ENCODE data around the gene NELFB. TPM values are rescaled to one million over a fixed set of nuclear protein-coding genes. Genes with fewer than 3 reads are reported as not detected.

Gene NELFB
- polyA plus RNA-seq, 1 donor from 2014 or later = 64.7 TPM

- no peaks in the 10 kb centered on the region for H3K27me3 ChIP-seq (ENCODE audit: insufficient read depth, low read depth, low read length)
- H2AFZ ChIP-seq (ENCODE audit: low read depth, low read length) = no peak overlapping the region
- TF ChIP-seq CTCF (IDR thresholded peaks at IDR 0.05; ENCODE audit: poor library complexity, severe bottlenecking) (no peak), POLR2AphosphoS5 (IDR thresholded peaks at IDR 0.05) (no peak), RAD21 (conservative IDR thresholded peaks at IDR 0.05) (no peak), MXI1 (conservative IDR thresholded peaks at IDR 0.05; ENCODE audit: poor library complexity, severe bottlenecking) (no peak), SMC3 (conservative IDR thresholded peaks at IDR 0.05; ENCODE audit: poor library complexity) (no peak), EZH2 (IDR thresholded peaks at IDR 0.05; ENCODE audit: borderline replicate concordance, insufficient read depth, low read length, poor library complexity, severe bottlenecking) (no peak), TAF1 (IDR thresholded peaks at IDR 0.05; ENCODE audit: low read depth) (no peak), EP300 (conservative IDR thresholded peaks at IDR 0.05; ENCODE audit: poor library complexity, severe bottlenecking) (no peak), REST (IDR thresholded peaks at IDR 0.05; ENCODE audit: borderline replicate concordance) (no peak)
- no peak overlapping the region for H3K9ac ChIP-seq (ENCODE audit: low read length)
- no peaks in the 10 kb centered on the region for H4K20me1 ChIP-seq (ENCODE audit: insufficient read depth)
- no peaks in the 10 kb centered on the region for H3K9me2 ChIP-seq (ENCODE audit: insufficient read depth, low read length)
- H3K79me2 ChIP-seq (replicated peaks; ENCODE audit: insufficient read depth, low read length) = peaks cover 4% of the 10 kb centered on the region
- H3K9me3 ChIP-seq (ENCODE audit: low read length) = no peaks in the 10 kb centered on the region
- peak overlapping the region; percentile 38 for H3K4me2 ChIP-seq (ENCODE audit: low read length)
- H3K4me3 ChIP-seq (ENCODE audit: low read length) = peak overlapping the region; percentile 85
- H3K27ac ChIP-seq (ENCODE audit: low read length) = no peak overlapping the region
- no peaks in the 10 kb centered on the region for H3F3A ChIP-seq (ENCODE audit: insufficient read depth, low read length, poor library complexity, severe bottlenecking)
- no peaks in the 10 kb centered on the region for H3K36me3 ChIP-seq (ENCODE audit: insufficient read depth, low read length)
Observed at GRCh38 chr9:137299938-137300337, 44.8 kb downstream of the NELFB start.

DNA sequence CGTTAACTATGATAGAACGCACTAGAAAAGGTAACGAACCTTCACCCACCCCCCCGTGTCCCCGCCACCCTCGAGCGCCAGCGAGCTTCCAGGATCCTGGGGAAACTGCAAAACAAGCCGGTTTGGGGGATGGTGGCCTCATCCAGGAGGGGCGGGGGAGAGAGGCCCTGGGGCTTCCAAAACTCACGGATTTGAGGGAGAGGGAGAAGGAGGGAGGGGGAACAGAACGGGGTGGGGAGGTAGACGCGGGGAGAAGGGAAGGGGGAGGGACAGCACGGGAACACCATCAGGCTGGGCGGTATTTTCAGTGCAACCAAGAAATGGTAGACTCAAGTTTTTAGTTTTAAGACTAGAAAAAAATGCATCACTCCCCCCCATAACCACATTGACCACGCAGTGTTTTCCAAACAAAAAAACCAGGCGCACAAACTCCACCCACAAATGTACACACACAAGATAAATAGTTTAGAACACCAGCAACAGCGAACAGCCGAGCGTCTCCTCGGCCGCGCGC, 45.5 kb downstream of the NELFB start:
- H3K9ac ChIP-seq (ENCODE audit: low read length) = peak overlapping the region; percentile 60

More for the DNA sequence above, 45.5 kb downstream of the NELFB start:
- peaks cover 4% of the 10 kb centered on the region for H3K79me2 ChIP-seq (replicated peaks; ENCODE audit: insufficient read depth, low read length)
- no peaks in the 10 kb centered on the region for H3K27me3 ChIP-seq (ENCODE audit: insufficient read depth, low read depth, low read length)
- H3K36me3 ChIP-seq (ENCODE audit: insufficient read depth, low read length) = no peaks in the 10 kb centered on the region
- H3K9me2 ChIP-seq (ENCODE audit: insufficient read depth, low read length) = no peaks in the 10 kb centered on the region
- H3K27ac ChIP-seq (ENCODE audit: low read length) = no peak overlapping the region
- H3K4me3 ChIP-seq (ENCODE audit: low read length) = peak overlapping the region; percentile 85
- TF ChIP-seq EZH2 (IDR thresholded peaks at IDR 0.05; ENCODE audit: borderline replicate concordance, insufficient read depth, low read length, poor library complexity, severe bottlenecking) (no peak), POLR2AphosphoS5 (IDR thresholded peaks at IDR 0.05) (no peak), MXI1 (conservative IDR thresholded peaks at IDR 0.05; ENCODE audit: poor library complexity, severe bottlenecking) (no peak), REST (IDR thresholded peaks at IDR 0.05; ENCODE audit: borderline replicate concordance) (no peak), TAF1 (IDR thresholded peaks at IDR 0.05; ENCODE audit: low read depth) (no peak), CTCF (IDR thresholded peaks at IDR 0.05; ENCODE audit: poor library complexity, severe bottlenecking) (no peak), EP300 (conservative IDR thresholded peaks at IDR 0.05; ENCODE audit: poor library complexity, severe bottlenecking) (no peak), SMC3 (conservative IDR thresholded peaks at IDR 0.05; ENCODE audit: poor library complexity) (no peak)
- H4K20me1 ChIP-seq (ENCODE audit: insufficient read depth) = no peaks in the 10 kb centered on the region
- no peaks in the 10 kb centered on the region for H3K9me3 ChIP-seq (ENCODE audit: low read length)
- H2AFZ ChIP-seq (ENCODE audit: low read depth, low read length) = no peak overlapping the region
- H3K4me2 ChIP-seq (ENCODE audit: low read length) = peak overlapping the region; percentile 38
- no peaks in the 10 kb centered on the region for H3F3A ChIP-seq (ENCODE audit: insufficient read depth, low read length, poor library complexity, severe bottlenecking)
